HG03469 (cell line): ENCODE results near the gene MOK.

Experiments used
- ATAC-seq: cut with Tn5 transposase; IDR thresholded peaks from one replicate; pipeline ENCODE4 v1.9.1; 2021; ENCODE audit warnings: mild to moderate bottlenecking, moderate library complexity, moderate number of reproducible peaks; ENCODE audit not compliant: unreplicated experiment

The MOK gene

DNA sequence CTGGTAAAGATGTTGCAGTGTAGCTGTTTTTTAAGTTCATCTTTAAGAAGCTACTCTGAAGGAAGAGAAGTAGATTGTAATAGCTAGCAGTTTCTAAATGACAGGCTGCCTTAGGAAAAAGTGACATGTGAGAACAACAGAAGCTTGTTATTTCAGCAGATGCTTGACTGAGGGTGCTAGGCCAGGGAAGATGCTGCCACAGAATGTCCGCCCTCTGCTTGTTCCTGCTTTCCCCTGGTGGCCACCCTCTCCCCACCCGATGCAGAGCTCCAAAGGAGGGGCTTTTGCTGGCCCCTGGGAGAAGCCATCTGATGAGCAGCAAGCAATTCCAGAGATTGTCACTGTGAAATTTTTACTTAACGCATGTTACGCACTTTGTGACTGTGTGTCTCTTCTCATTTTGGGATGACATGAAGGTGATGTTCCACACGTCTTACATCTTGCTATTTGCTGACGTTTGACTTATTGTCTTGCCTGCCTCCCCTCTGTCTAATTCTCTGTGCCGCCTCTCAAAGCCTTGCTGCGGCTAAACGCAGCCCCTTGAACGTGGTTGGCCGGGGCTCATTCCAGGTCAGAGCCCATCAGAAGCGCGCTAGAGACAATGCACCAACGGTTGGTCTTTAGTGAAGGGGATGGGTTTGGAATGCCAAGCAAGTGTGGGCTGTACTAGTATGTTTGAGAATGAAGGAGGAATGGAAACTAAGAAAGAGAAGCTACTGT, 120.5 kb downstream of the MOK start:
- ATAC-seq: no peak

DNA sequence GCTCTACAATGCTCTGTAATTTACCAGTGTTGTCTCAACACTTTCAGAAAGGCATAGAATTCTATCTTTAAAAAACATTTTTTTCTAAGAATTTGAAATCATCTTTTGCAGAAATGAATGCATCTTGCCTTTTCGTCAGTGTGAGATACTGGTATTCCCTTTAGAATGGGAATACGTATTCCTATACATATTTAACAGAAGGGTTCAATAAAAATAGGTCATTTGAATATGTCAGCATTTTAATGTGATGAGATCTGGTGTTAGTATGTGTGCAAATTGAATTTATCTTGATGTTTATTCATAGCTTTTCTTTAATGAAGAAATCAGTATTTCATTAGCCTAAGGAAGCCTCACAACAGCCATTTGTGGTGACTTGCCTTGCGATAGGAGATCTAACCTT, 121.1 kb downstream of the MOK start:
- no peak for ATAC-seq

DNA sequence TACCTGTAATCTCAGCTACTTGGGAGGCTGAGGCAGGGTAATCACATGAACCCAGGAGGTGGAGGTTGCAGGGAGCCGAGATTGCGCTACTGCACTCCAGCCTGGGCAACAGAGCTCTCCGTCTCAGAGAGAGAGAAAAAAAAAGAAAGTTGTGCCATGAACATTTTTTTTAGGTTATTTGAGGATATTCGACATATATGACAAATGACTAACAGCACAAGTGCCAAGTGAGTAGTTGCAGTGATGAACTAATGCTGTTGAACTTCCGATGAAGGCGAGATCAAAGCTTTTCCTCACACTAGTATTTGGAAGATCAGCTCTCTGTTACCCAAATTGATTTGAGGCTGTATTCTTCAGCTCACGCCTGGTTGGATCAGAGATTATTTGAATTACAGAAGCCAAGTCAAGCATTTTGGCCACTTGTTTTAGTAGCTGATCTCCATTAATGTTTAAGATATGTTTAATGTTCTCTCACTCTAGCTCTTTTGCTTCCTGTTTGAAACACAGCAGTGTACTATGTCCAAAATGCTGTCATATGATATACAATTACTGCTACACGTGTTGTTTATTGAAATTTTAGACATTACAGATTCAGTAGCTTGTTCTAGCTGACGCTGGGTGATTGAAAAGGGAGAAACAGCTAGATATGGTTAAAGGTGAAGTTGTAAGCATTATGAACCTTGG, 121.9 kb downstream of the MOK start:
- no peak for ATAC-seq

GRCh38 chr14:102182190-102182589, 122.8 kb downstream of the MOK start:
- no peak for ATAC-seq

DNA sequence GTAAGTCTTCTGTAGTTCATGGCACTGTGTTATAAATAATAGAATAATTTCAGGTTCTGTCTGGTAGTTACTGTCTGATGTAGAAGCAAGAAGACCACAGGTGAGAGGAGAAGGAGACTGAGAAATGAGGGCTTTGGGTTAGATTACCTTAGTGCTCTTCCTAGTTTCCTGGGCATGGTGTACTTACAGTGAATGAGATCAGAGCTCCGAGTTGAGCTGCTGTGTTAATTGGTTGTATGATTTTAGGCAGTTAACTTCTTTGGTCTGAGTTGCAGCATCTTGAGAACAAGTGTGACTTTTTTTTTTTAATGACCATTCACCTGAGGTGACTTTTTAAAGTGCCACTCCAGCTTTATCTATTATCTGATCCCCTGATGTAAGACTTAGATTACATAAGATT, 123.8 kb downstream of the MOK start:
- no peak for ATAC-seq

DNA sequence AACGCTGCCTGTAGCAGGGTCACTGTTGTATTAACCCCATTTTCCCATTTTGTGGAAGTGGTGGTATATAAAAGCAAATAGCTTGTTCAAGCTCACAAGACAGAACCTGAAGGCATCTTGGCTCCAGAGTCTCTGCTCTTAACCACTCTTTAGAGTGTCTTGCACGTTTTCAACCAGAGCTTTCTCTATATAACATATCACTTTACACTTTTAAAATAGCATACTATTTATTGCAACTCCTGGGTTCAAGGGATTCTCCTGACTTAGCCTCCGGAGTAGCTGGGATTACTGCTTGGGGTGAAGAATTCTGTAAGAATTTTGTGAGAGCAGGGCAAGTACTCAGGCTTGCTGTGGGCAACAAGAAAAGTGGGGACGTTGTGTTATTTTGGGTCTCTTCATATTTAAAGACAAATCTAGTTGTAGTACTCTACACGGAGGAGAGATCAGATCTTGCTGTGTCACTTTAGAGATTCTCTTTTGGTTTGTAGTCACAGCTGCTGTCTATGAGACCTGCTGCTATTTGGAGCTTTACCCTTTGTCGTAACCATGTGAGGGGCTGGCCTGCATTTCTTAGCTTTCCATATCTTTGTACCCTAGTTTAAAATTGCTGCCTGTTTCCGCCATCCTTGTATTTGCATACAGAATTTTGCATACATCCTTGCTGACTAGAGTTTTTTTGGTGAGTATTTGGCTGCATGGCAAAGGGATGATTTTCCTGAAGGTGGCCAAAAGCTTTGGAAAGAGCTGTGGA, 124.5 kb downstream of the MOK start:
- ATAC-seq: no peak
